Neural progenitor cell (in vitro differentiated cells): Measurements from ENCODE around the gene MPPED2. TPM values are rescaled to one million over a fixed set of nuclear protein-coding genes. Genes with fewer than 3 reads are reported as not detected.
"Not testable (repeated sequence)": the region's sequence is repeated elsewhere in the genome, so short reads cannot be mapped to it uniquely, and the experiment has no call there.

ENCODE experiments used
- DNase-seq: peaks from one replicate; pipeline ENCODE4 v3.0.0-alpha.2; 2016; ENCODE audit warnings: low spot score
- H2AFZ ChIP-seq: fragments of 200-600 bp; sonication (generic); replicated peaks from 2 replicates; pipeline ENCODE4 v1.6.1; 2016; ENCODE audit warnings: antibody characterized with exemption
- H3F3A ChIP-seq: fragments of 200-600 bp; sonication (generic); 2 replicates; pipeline ENCODE4 v1.6.1; 2016; ENCODE audit warnings: antibody characterized with exemption, low read depth
- H3K27ac ChIP-seq: fragments of 200-600 bp; sonication (generic); 2 replicates; pipeline ENCODE4 v1.5.1; 2016; ENCODE audit warnings: mild to moderate bottlenecking
- H3K27me3 ChIP-seq: fragments of 200-600 bp; sonication (generic); 2 replicates; pipeline ENCODE4 v1.6.1; 2016; ENCODE audit warnings: mild to moderate bottlenecking, moderate library complexity
- H3K36me3 ChIP-seq: fragments of 200-600 bp; sonication (generic); 2 replicates; pipeline ENCODE4 v1.5.1; 2016
- H3K4me1 ChIP-seq: fragments of 200-600 bp; sonication (generic); 2 replicates; pipeline ENCODE4 v1.6.1; 2016; ENCODE audit warnings: mixed run types
- H3K4me2 ChIP-seq: fragments of 200-600 bp; sonication (generic); 2 replicates; pipeline ENCODE4 v1.6.1; 2016
- H3K4me3 ChIP-seq: fragments of 200-600 bp; sonication (generic); 2 replicates; pipeline ENCODE4 v1.5.1; 2016
- H3K79me2 ChIP-seq: fragments of 200-600 bp; sonication (generic); 2 replicates; pipeline ENCODE4 v1.6.1; 2016; ENCODE audit warnings: low read depth
- H3K9ac ChIP-seq: fragments of 200-600 bp; sonication (generic); 2 replicates; pipeline ENCODE4 v1.6.1; 2016
- H3K9me3 ChIP-seq: fragments of 200-600 bp; sonication (generic); 2 replicates; pipeline ENCODE4 v1.5.1; 2016; ENCODE audit warnings: low read depth
- H4K20me1 ChIP-seq: fragments of 200-600 bp; sonication (generic); 2 replicates; pipeline ENCODE4 v1.6.1; 2016; ENCODE audit warnings: low read depth
- H3K27ac Mint-ChIP-seq: 3 replicates; pipeline ENCODE4 v1.8.0; 2021; ENCODE audit warnings: mixed read lengths
- H3K27me3 Mint-ChIP-seq: 2 replicates; pipeline ENCODE4 v1.8.0; 2022; ENCODE audit warnings: low read depth, mild to moderate bottlenecking, inconsistent platforms, moderate library complexity, mixed read lengths; ENCODE audit not compliant: insufficient read depth
- H3K36me3 Mint-ChIP-seq: 3 replicates; pipeline ENCODE4 v1.8.0; 2021; ENCODE audit warnings: mixed read lengths
- H3K4me1 Mint-ChIP-seq: 3 replicates; pipeline ENCODE4 v1.8.0; 2021; ENCODE audit warnings: mixed read lengths
- H3K4me3 Mint-ChIP-seq: 3 replicates; pipeline ENCODE4 v1.8.0; 2021; ENCODE audit warnings: mild to moderate bottlenecking, moderate library complexity, mixed read lengths
- H3K9me3 Mint-ChIP-seq: 3 replicates; pipeline ENCODE4 v1.8.0; 2020; ENCODE audit warnings: mixed read lengths
- EZH2 ChIP-seq: fragments of 200-600 bp; sonication (generic); IDR thresholded peaks from 2 replicates; pipeline ENCODE4 v1.6.1; 2017; ENCODE audit warnings: antibody characterized with exemption, mild to moderate bottlenecking, moderate library complexity
- EZH2phosphoT487 ChIP-seq: fragments of 200-600 bp; sonication (generic); IDR thresholded peaks from 2 replicates; pipeline ENCODE4 v1.6.1; 2017; ENCODE audit warnings: antibody characterized with exemption
- total RNA-seq: library from RNA; depleted of rRNA; stranded (reverse); fragments of >200 nt; gene quantifications from 2 replicates; pipeline ENCODE4 v1.2.3, GENCODE V29; 2015; ENCODE audit warnings: low replicate concordance
- TF ChIP-seq, protein P1 (sequence below): fragments of 200-600 bp; sonication (generic); IDR thresholded peaks from 2 replicates; pipeline ENCODE4 v1.5.1; 2017; ENCODE audit warnings: antibody characterized with exemption, mild to moderate bottlenecking

MPPED2 gene
- total RNA-seq, 1 donor from 2014 or later: 3.4 TPM

DNA sequence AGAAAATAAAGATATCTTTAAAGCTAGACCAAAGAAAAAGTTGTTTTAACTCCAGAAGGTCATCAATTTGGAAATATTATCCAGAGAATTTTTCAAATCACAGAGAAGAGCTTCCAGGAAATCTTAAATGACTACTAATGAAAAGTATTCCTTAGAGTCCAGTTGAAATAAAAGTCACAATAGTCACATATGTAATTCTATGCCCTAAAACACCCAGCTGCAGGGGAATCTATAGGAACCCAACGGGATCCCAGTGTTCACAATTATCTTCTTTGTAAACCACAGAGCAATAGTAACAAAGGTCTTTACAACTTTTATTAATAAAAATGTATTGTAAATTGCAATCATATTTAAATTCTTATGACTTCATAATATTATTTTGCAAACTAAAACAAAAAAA, 27.1 kb downstream of the MPPED2 start:
- Histone ChIP-seq H3K9me3 (no peaks in the 10 kb centered on the region), H3K27ac (no peak overlapping the region), H3K36me3 (no peaks in the 10 kb centered on the region), H4K20me1 (no peaks in the 10 kb centered on the region), H3K4me1 (peaks cover 21% of the 10 kb centered on the region), H3K79me2 (no peaks in the 10 kb centered on the region), H3F3A (no peaks in the 10 kb centered on the region), H3K4me3 (no peak overlapping the region), H3K4me2 (no peak overlapping the region), H3K9ac (no peak overlapping the region), H3K27me3 (no peaks in the 10 kb centered on the region), H2AFZ (no peak overlapping the region)
- H3K36me3 Mint-ChIP-seq: peaks cover 6% of the 10 kb centered on the region
- no peak for DNase-seq
- H3K27ac Mint-ChIP-seq: no peak overlapping the region
- peaks cover 10% of the 10 kb centered on the region for H3K9me3 Mint-ChIP-seq
- peaks cover 19% of the 10 kb centered on the region for H3K4me1 Mint-ChIP-seq
- no peaks in the 10 kb centered on the region for H3K27me3 Mint-ChIP-seq
- H3K4me3 Mint-ChIP-seq: no peak overlapping the region
- TF ChIP-seq, protein P1, sequence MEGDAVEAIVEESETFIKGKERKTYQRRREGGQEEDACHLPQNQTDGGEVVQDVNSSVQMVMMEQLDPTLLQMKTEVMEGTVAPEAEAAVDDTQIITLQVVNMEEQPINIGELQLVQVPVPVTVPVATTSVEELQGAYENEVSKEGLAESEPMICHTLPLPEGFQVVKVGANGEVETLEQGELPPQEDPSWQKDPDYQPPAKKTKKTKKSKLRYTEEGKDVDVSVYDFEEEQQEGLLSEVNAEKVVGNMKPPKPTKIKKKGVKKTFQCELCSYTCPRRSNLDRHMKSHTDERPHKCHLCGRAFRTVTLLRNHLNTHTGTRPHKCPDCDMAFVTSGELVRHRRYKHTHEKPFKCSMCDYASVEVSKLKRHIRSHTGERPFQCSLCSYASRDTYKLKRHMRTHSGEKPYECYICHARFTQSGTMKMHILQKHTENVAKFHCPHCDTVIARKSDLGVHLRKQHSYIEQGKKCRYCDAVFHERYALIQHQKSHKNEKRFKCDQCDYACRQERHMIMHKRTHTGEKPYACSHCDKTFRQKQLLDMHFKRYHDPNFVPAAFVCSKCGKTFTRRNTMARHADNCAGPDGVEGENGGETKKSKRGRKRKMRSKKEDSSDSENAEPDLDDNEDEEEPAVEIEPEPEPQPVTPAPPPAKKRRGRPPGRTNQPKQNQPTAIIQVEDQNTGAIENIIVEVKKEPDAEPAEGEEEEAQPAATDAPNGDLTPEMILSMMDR: no peak
- TF ChIP-seq EZH2: no peak
- TF ChIP-seq EZH2phosphoT487: no peak

DNA sequence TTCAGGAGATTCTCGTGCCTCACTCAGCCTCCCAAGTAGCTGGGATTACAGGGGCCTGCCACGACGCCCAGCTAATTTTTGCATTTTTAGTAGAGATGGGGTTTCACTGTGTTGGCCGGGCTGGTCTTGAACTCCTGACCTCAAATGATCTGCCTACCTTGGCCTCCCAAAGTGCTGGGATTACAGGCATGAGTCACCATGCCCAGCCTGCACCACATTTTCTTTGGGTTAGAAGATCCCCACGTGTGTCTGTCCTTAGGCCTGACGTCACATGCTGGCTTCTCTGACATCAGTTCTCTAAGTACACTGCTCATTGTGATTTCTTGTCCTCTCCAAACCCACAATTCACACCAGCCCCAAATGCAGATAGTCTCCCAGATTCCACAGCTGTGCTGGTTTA, 31.6 kb downstream of the MPPED2 start:
- H3K27ac Mint-ChIP-seq, H3K27ac ChIP-seq, H3K27me3 ChIP-seq, H3K9me3 ChIP-seq, H3K4me3 ChIP-seq, DNase-seq, H3K4me3 Mint-ChIP-seq, H4K20me1 ChIP-seq, H3K36me3 ChIP-seq, H2AFZ ChIP-seq, H3K9ac ChIP-seq, H3K9me3 Mint-ChIP-seq, H3F3A ChIP-seq, H3K79me2 ChIP-seq, H3K4me2 ChIP-seq, H3K27me3 Mint-ChIP-seq, H3K36me3 Mint-ChIP-seq: not testable (repeated sequence)
- peaks cover 15% of the 10 kb centered on the region for H3K4me1 Mint-ChIP-seq
- peaks cover 21% of the 10 kb centered on the region for H3K4me1 ChIP-seq

DNA sequence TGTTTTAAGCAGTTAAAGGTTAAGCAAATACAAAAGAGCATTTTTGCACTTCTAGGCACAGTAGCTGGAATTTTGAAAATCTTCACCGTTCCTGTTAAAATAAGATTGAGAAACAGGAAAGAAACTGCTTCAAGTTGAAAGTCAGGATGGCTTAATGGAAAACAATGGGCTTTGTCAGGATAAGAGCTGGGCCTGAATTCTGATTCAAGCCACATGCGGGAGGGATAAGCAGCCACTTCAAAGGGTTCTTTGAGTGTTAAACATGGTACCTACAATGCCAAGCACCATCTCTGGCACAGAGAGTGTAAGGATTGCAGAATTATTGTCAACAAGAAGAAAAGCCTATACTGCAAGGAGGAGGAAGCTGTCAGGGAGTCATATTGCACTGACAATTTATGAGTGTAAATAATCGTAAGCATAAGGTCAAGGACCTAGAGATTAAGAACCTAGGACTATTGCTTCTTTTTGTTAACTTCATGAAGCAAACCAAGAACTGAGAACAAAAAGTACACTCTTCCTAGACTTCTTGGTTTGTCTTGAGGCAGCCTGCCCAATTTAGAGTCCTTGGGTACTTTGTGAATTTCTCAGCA, 32.5 kb downstream of the MPPED2 start:
- H3K4me1 Mint-ChIP-seq: peaks cover 11% of the 10 kb centered on the region
- no peaks in the 10 kb centered on the region for H3K36me3 Mint-ChIP-seq
- Histone ChIP-seq H3K4me2 (no peak overlapping the region), H3K79me2 (no peaks in the 10 kb centered on the region), H3K36me3 (no peaks in the 10 kb centered on the region), H3K27me3 (no peaks in the 10 kb centered on the region), H3K4me1 (peaks cover 16% of the 10 kb centered on the region), H3F3A (no peaks in the 10 kb centered on the region), H4K20me1 (no peaks in the 10 kb centered on the region), H3K9me3 (no peaks in the 10 kb centered on the region), H3K4me3 (no peak overlapping the region), H3K9ac (no peak overlapping the region), H3K27ac (no peak overlapping the region), H2AFZ (no peak overlapping the region)
- H3K27ac Mint-ChIP-seq: no peak overlapping the region
- TF ChIP-seq EZH2 (no peak), EZH2phosphoT487 (no peak)
- TF ChIP-seq, protein P1: no peak
- no peak for DNase-seq
- no peaks in the 10 kb centered on the region for H3K27me3 Mint-ChIP-seq
- no peak overlapping the region for H3K4me3 Mint-ChIP-seq
- no peaks in the 10 kb centered on the region for H3K9me3 Mint-ChIP-seq

DNA sequence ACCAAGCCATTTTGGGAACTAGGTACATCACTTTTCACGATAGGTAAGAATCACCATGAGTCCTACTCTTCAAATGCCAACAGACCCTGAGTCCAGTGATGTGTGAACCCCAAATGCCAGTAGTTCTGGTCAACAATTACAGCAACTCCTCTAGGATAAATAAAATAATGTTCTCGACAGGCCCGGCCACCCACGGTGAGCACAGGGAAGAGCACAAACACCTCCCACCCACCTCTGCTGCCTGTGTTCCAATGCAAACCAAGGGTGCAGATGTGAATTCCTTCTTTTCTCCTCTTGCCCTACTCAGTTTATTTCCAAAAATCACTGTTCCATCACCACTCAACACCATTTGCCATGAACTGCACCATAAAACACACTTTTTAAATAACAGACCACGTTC, 33.3 kb downstream of the MPPED2 start:
- Histone ChIP-seq H3K36me3 (no peaks in the 10 kb centered on the region), H3K4me2 (no peak overlapping the region), H3F3A (no peaks in the 10 kb centered on the region), H3K9me3 (no peaks in the 10 kb centered on the region), H3K9ac (no peak overlapping the region), H4K20me1 (no peaks in the 10 kb centered on the region), H3K27me3 (no peaks in the 10 kb centered on the region), H3K4me1 (peaks cover 16% of the 10 kb centered on the region), H3K4me3 (no peak overlapping the region), H3K27ac (no peak overlapping the region), H3K79me2 (no peaks in the 10 kb centered on the region), H2AFZ (no peak overlapping the region)
- Mint-ChIP-seq H3K36me3 (no peaks in the 10 kb centered on the region), H3K9me3 (no peaks in the 10 kb centered on the region), H3K4me1 (peaks cover 10% of the 10 kb centered on the region), H3K27ac (no peak overlapping the region), H3K4me3 (no peak overlapping the region), H3K27me3 (no peaks in the 10 kb centered on the region)
- TF ChIP-seq EZH2: no peak
- TF ChIP-seq, protein P1: no peak
- TF ChIP-seq EZH2phosphoT487: no peak
- DNase-seq: no peak
